Osteoblast (primary cell): ENCODE results near the gene KLHL3. TPM values are rescaled to one million over a fixed set of nuclear protein-coding genes. Genes with fewer than 3 reads are reported as not detected.
"Not testable (repeated sequence)": the region's sequence is repeated elsewhere in the genome, so short reads cannot be mapped to it uniquely, and the experiment has no call there.

Experiments used
- DNase-seq: peaks from one replicate; pipeline ENCODE4 v3.0.0; 2011; ENCODE audit warnings: low spot score, mixed read lengths; ENCODE audit not compliant: insufficient read length; ENCODE audit errors: missing footprints
- H2AFZ ChIP-seq: 2 replicates; pipeline ENCODE4 v1.6.0; 2011; ENCODE audit warnings: mild to moderate bottlenecking, low read length
- H3K27ac ChIP-seq: 2 replicates; pipeline ENCODE4 v1.5.1; 2011; ENCODE audit warnings: mild to moderate bottlenecking, low read depth, low read length, moderate library complexity
- H3K27me3 ChIP-seq: 2 replicates; pipeline ENCODE4 v1.6.0; 2012; ENCODE audit warnings: mild to moderate bottlenecking, control low read depth, inconsistent platforms, low read length, moderate library complexity; ENCODE audit not compliant: insufficient read depth
- H3K36me3 ChIP-seq: 2 replicates; pipeline ENCODE4 v1.5.1; 2011; ENCODE audit warnings: mild to moderate bottlenecking, low read length, control low read depth, moderate library complexity; ENCODE audit not compliant: insufficient read depth
- H3K4me1 ChIP-seq: 2 replicates; pipeline ENCODE4 v1.5.1; 2011; ENCODE audit warnings: mild to moderate bottlenecking, low read length, control low read depth, moderate library complexity; ENCODE audit not compliant: insufficient read depth
- H3K4me2 ChIP-seq: 2 replicates; pipeline ENCODE4 v1.6.0; 2011; ENCODE audit warnings: mild to moderate bottlenecking, low read length; ENCODE audit not compliant: insufficient read depth
- H3K4me3 ChIP-seq: fragments of 200-600 bp; sonication (generic); 3 replicates; pipeline ENCODE4 v1.5.1; 2012; ENCODE audit warnings: mild to moderate bottlenecking, low read length, inconsistent platforms; ENCODE audit not compliant: insufficient read depth
- H3K79me2 ChIP-seq: 2 replicates; pipeline ENCODE4 v1.6.0; 2012; ENCODE audit warnings: mild to moderate bottlenecking, low read length, control low read depth, inconsistent platforms; ENCODE audit not compliant: insufficient read depth
- H3K9me3 ChIP-seq: 2 replicates; pipeline ENCODE4 v1.5.1; 2011; ENCODE audit warnings: low read depth, low read length, control low read depth
- H4K20me1 ChIP-seq: 2 replicates; pipeline ENCODE4 v1.6.0; 2012; ENCODE audit warnings: mild to moderate bottlenecking, low read length, control low read depth; ENCODE audit not compliant: insufficient read depth
- CTCF ChIP-seq: IDR thresholded peaks from 2 replicates; pipeline ENCODE4 v1.5.1; 2011; ENCODE audit warnings: mild to moderate bottlenecking, low read depth, low read length, moderate library complexity; ENCODE audit errors: extremely low read depth
- total RNA-seq: library from RNA; depleted of rRNA; stranded (reverse); fragments of >200 nt; gene quantifications from 2 replicates; pipeline ENCODE4 v1.2.3, GENCODE V29; 2012

Gene KLHL3
- total RNA-seq, 1 donor = 6.2 TPM

- peak; percentile 78 for TF ChIP-seq CTCF
Measured at GRCh38 chr5:137778772-137779564, 43.1 kb upstream of the KLHL3 start.

DNA sequence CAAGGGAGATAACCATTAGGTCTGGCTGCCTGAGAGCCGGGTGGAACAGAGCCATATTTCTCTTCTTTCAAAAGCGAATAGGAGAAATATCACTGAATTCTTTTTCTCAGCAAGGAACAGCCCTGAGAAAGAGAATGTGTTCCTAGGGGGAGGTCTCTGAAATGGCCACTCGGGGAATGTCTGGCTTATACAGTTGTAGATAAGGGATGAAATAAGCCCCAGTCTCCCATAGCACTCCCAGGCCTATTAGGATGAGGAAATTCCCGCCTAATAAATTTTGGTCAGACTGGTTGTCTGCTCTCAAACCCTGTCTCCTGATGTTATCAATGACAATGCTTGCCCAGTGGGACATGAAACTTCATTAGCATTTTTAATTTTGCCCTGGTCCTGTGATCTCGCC lies 32.0 kb upstream of the KLHL3 start:
- not testable (repeated sequence) for H3K4me3 ChIP-seq, H3K27me3 ChIP-seq, H3K79me2 ChIP-seq, H4K20me1 ChIP-seq, H2AFZ ChIP-seq, H3K4me2 ChIP-seq, H3K36me3 ChIP-seq, DNase-seq, H3K27ac ChIP-seq, H3K4me1 ChIP-seq, H3K9me3 ChIP-seq

More at GRCh38 chr5:137778772-137779564, 43.1 kb upstream of the KLHL3 start:
- H3K27ac ChIP-seq = no peak overlapping the region
- peak; percentile 59 for DNase-seq
- no peaks in the 10 kb centered on the region for H3K4me1 ChIP-seq
- H2AFZ ChIP-seq = no peak overlapping the region
- H3K27me3 ChIP-seq = no peaks in the 10 kb centered on the region
- H3K4me2 ChIP-seq = no peak overlapping the region
- no peaks in the 10 kb centered on the region for H3K9me3 ChIP-seq
- H3K4me3 ChIP-seq = no peak overlapping the region
- no peaks in the 10 kb centered on the region for H3K36me3 ChIP-seq
- no peaks in the 10 kb centered on the region for H4K20me1 ChIP-seq
- no peaks in the 10 kb centered on the region for H3K79me2 ChIP-seq

GRCh38 chr5:137761566-137761965 lies 25.7 kb upstream of the KLHL3 start:
- Histone ChIP-seq H3K9me3 (no peaks in the 10 kb centered on the region), H3K79me2 (no peaks in the 10 kb centered on the region), H3K4me3 (no peak overlapping the region), H3K4me1 (peaks cover 3% of the 10 kb centered on the region), H3K36me3 (no peaks in the 10 kb centered on the region), H3K27ac (no peak overlapping the region), H3K4me2 (no peak overlapping the region), H3K27me3 (no peaks in the 10 kb centered on the region), H4K20me1 (no peaks in the 10 kb centered on the region), H2AFZ (no peak overlapping the region)
- no peak for TF ChIP-seq CTCF
- no peak for DNase-seq

DNA sequence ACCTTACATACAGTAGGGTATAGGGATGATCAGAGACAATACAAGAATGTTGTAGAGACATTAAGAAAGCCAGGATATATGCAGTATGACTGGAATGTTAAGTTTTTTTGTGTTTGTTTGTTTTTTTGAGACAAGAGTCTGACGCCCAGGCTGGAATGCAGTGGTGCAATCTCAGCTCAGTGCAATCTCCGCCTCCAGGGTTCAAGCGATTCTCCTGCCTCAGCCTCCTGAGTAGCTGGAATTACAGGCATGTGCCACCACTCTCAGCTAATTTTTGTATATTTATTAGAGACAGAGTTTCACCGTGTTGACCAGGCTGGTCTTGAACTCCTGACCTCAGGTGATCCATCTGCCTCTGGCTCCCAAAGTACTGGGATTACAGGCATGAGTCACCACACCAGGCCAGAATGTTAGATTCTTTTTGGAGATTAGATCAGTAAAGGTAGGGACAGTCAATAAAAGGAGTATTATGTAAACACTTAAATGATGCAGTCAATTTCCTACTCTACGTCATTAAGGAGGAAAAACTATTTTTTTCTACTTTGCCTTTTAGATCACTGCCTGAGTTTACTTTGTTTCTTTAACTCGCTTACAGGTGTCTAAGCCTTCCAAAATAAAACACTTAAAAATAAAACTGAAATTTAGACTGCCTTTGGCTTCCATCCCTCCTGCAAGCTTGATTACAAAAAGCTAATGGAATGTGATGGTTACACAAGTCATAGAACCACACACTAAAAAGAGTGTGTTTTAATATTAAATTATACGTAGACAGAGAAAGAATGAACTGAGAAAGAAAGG lies 25.0 kb upstream of the KLHL3 start:
- no peaks in the 10 kb centered on the region for H3K79me2 ChIP-seq
- no peak for DNase-seq
- no peak for TF ChIP-seq CTCF
- no peaks in the 10 kb centered on the region for H3K36me3 ChIP-seq
- H3K4me2 ChIP-seq = no peak overlapping the region
- H3K27me3 ChIP-seq = no peaks in the 10 kb centered on the region
- H3K4me3 ChIP-seq = no peak overlapping the region
- H4K20me1 ChIP-seq = no peaks in the 10 kb centered on the region
- peaks cover 3% of the 10 kb centered on the region for H3K4me1 ChIP-seq
- H2AFZ ChIP-seq = no peak overlapping the region
- H3K27ac ChIP-seq = no peak overlapping the region
- no peaks in the 10 kb centered on the region for H3K9me3 ChIP-seq
